ENCODE data around the gene PF4V1.

The PF4V1 gene

GRCh38 chr4:73847526-73848182 lies 5.4 kb upstream of the PF4V1 start:
- DNase-seq: no peak

GRCh38 chr4:73848183-73848777 lies 4.8 kb upstream of the PF4V1 start:
- no peak for DNase-seq

GRCh38 chr4:73850261-73850970 lies 2.7 kb upstream of the PF4V1 start:
- DNase-seq: no peak

GRCh38 chr4:73851293-73851692 lies 1.8 kb upstream of the PF4V1 start:
- DNase-seq: no peak

GRCh38 chr4:73852771-73853170 lies 325 bp upstream of the PF4V1 start:
- no peak for DNase-seq

GRCh38 chr4:73853718-73854473 lies 800 bp downstream of the PF4V1 start:
- DNase-seq: no peak

- DNase-seq: no peak
These were observed 2.3 kb downstream of the PF4V1 start for GRCh38 chr4:73855406-73855805.

GRCh38 chr4:73856518-73856917 lies 3.4 kb downstream of the PF4V1 start:
- DNase-seq: no peak

GRCh38 chr4:73859614-73860088 lies 6.6 kb downstream of the PF4V1 start:
- no peak for DNase-seq

GRCh38 chr4:73860181-73860580 lies 7.1 kb downstream of the PF4V1 start:
- no peak for DNase-seq

GRCh38 chr4:73860917-73861316 lies 7.8 kb downstream of the PF4V1 start:
- no peak for DNase-seq

GRCh38 chr4:73862322-73862721 lies 9.2 kb downstream of the PF4V1 start:
- DNase-seq: no peak

- DNase-seq: peak; percentile 40
These were observed 11.3 kb downstream of the PF4V1 start for GRCh38 chr4:73864365-73864764.

GRCh38 chr4:73864961-73865360 lies 11.9 kb downstream of the PF4V1 start:
- DNase-seq: no peak

GRCh38 chr4:73865431-73866096 lies 12.5 kb downstream of the PF4V1 start:
- DNase-seq: no peak

- DNase-seq: no peak
These were observed 13.2 kb downstream of the PF4V1 start for GRCh38 chr4:73866246-73866645.

- no peak for DNase-seq
These were observed 14.7 kb downstream of the PF4V1 start for GRCh38 chr4:73867783-73868182.

- DNase-seq: peak; percentile 20
These were observed 15.4 kb downstream of the PF4V1 start for GRCh38 chr4:73868206-73869129.

GRCh38 chr4:73869130-73870055 lies 16.3 kb downstream of the PF4V1 start, which contains the start of gene CXCL1:
Gene CXCL1, plus strand, starts transcription at chr4:73869393. Its CDS starts 78 bp downstream, at chr4:73869471.
- peak; percentile 48 for DNase-seq

- no peak for DNase-seq
These were observed 17.2 kb downstream of the PF4V1 start for GRCh38 chr4:73870260-73870659.
